Measurements from ENCODE around the gene MARK2.

The MARK2 gene

DNA sequence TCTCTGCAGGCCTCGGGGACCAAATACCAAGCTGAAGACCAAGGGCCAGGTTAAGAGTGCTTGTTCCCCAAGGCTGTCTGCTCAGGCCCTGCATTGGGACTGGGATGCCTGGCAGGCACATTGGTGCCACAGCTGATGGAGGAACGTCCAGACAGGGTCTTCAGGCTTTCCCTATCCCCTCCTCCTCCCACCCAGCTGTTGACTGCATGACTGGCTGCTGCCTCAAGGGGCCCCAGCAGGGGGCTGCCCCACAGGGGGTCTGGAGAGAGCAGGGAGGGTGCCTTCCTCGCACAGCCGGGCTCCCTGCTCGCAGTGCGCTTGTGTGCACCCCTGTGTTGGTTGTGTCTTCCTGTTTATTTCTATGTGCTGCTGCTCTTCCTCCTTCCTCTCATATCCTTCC lies 68.2 kb downstream of the MARK2 start:
- TF ChIP-seq SIN3A (IDR thresholded peaks at IDR 0.05; ENCODE audit: borderline replicate concordance, insufficient read depth, low read length): no peak
- no peak for TF ChIP-seq POLR2AphosphoS5 (IDR thresholded peaks at IDR 0.05; ENCODE audit: low read depth, low read length)
- no peak for TF ChIP-seq TAF1 (IDR thresholded peaks at IDR 0.05; ENCODE audit: borderline replicate concordance, insufficient read depth, low read length)
- no peak for TF ChIP-seq FOXP2 (optimal IDR thresholded peaks at IDR 0.05; ENCODE audit: borderline replicate concordance, extremely low read depth, extremely low read length, insufficient read depth)
- TF ChIP-seq, protein P1, sequence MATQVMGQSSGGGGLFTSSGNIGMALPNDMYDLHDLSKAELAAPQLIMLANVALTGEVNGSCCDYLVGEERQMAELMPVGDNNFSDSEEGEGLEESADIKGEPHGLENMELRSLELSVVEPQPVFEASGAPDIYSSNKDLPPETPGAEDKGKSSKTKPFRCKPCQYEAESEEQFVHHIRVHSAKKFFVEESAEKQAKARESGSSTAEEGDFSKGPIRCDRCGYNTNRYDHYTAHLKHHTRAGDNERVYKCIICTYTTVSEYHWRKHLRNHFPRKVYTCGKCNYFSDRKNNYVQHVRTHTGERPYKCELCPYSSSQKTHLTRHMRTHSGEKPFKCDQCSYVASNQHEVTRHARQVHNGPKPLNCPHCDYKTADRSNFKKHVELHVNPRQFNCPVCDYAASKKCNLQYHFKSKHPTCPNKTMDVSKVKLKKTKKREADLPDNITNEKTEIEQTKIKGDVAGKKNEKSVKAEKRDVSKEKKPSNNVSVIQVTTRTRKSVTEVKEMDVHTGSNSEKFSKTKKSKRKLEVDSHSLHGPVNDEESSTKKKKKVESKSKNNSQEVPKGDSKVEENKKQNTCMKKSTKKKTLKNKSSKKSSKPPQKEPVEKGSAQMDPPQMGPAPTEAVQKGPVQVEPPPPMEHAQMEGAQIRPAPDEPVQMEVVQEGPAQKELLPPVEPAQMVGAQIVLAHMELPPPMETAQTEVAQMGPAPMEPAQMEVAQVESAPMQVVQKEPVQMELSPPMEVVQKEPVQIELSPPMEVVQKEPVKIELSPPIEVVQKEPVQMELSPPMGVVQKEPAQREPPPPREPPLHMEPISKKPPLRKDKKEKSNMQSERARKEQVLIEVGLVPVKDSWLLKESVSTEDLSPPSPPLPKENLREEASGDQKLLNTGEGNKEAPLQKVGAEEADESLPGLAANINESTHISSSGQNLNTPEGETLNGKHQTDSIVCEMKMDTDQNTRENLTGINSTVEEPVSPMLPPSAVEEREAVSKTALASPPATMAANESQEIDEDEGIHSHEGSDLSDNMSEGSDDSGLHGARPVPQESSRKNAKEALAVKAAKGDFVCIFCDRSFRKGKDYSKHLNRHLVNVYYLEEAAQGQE (IDR thresholded peaks at IDR 0.05; ENCODE audit: insufficient read depth in 1 of 2, low read depth in 2 of 2, low read length in 2 of 2): no peak

DNA sequence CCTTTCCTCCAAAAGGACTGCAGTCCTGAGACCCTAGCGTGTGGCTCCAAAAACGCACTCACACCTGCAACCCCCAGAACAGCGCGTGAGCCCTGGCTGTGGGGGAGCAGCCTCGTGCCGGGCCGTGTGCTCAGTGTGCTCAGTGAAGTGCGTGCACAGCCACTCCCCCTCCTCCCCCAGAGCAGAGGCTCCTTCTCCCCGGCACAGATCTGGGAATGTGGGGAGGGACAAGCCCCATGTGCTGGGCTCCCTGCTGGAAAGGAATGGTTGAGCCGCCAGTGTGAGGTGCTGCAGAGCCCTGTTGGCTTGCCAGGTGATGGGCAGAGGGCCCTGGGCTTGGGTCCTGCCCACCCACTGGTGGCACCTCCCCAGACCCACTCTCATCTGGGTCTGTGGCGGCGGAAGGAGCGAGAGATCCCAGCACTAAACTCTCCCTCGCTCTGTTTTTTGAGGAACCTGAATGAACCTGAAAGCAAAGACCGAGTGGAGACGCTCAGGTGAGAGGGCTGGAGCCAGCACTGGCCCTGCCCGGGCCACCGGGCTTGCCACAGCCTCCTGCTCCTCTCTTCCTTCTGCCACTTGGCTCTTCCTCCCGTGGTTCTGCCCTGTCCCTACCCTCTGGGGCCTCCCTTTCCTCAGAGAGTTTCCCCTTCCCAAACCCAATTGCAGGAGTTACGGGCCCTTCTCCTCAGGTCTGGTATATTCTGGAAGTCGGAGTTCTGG lies 69.1 kb downstream of the MARK2 start:
- TF ChIP-seq TAF1 (IDR thresholded peaks at IDR 0.05; ENCODE audit: borderline replicate concordance, insufficient read depth, low read length) (no peak), FOXP2 (optimal IDR thresholded peaks at IDR 0.05; ENCODE audit: borderline replicate concordance, extremely low read depth, extremely low read length, insufficient read depth) (no peak), POLR2AphosphoS5 (IDR thresholded peaks at IDR 0.05; ENCODE audit: low read depth, low read length) (no peak), SIN3A (IDR thresholded peaks at IDR 0.05; ENCODE audit: borderline replicate concordance, insufficient read depth, low read length) (no peak)
- TF ChIP-seq, protein P1 (IDR thresholded peaks at IDR 0.05; ENCODE audit: insufficient read depth in 1 of 2, low read depth in 2 of 2, low read length in 2 of 2): no peak

DNA sequence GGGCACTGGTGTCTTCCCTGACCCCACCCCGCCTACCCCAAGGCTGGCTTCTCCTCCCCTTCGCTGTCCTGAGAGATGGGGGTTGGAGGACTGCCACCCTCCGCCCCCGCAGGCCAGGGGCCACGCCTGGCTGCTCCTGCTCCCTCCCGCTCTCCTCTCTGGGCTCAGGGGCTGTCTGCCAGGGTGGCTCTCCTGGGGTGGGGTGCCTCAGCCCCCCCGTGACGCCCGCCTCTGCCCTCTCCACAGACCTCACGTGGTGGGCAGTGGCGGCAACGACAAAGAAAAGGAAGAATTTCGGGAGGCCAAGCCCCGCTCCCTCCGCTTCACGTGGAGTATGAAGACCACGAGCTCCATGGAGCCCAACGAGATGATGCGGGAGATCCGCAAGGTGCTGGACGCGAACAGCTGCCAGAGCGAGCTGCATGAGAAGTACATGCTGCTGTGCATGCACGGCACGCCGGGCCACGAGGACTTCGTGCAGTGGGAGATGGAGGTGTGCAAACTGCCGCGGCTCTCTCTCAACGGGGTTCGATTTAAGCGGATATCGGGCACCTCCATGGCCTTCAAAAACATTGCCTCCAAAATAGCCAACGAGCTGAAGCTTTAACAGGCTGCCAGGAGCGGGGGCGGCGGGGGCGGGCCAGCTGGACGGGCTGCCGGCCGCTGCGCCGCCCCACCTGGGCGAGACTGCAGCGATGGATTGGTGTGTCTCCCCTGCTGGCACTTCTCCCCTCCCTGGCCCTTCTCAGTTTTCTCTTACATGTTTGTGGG lies 69.9 kb downstream of the MARK2 start:
- TF ChIP-seq POLR2AphosphoS5 (IDR thresholded peaks at IDR 0.05; ENCODE audit: low read depth, low read length) (no peak), TAF1 (IDR thresholded peaks at IDR 0.05; ENCODE audit: borderline replicate concordance, insufficient read depth, low read length) (no peak), FOXP2 (optimal IDR thresholded peaks at IDR 0.05; ENCODE audit: borderline replicate concordance, extremely low read depth, extremely low read length, insufficient read depth) (no peak), SIN3A (IDR thresholded peaks at IDR 0.05; ENCODE audit: borderline replicate concordance, insufficient read depth, low read length) (no peak)
- TF ChIP-seq, protein P1 (IDR thresholded peaks at IDR 0.05; ENCODE audit: insufficient read depth in 1 of 2, low read depth in 2 of 2, low read length in 2 of 2): no peak

DNA sequence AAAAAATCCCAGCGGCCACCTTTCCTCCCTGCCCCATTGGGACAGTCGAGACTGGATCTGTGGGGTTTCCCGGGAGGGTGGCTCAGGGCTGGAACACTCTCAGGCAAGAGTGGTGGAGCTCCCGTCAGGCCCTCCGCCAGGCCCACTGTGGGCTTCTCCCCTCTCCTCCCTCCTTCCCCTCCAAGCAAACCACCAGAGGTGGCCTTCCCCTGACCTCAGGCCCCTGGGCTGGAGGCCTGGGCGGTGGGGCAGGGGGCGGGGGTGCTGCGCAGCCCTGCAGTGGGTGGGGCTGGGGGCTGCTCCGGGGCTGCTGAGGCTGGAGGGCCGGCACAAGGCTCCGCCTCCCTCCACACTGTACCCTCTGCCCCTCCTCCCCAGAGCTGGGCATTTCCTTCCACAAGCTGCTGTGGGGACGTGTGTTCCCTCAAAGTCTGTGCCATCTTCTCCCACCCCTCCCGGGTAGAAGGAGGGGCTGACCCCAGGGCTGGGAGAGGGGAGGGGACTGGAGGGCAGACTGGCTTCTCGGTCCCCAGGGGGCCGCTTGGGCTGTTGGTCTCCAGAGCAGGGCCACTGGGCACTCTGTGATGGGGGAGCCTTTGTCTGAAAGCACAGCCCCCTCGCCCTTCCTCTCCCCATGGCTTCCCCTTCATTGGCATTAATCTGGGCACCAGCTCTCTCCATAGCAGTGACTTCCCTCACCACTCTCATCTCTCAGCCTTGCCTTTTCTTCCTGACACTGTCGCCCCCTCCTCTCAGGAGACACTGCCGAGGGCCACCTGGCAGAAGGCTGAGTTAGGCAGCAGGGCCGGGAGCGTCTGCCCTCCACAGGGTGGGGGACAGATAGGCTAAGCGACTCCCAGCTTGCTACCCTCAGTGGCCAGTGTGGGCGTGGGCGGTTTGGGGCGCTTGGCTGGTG lies 70.9 kb downstream of the MARK2 start:
- no peak for TF ChIP-seq SIN3A (IDR thresholded peaks at IDR 0.05; ENCODE audit: borderline replicate concordance, insufficient read depth, low read length)
- TF ChIP-seq, protein P1 (IDR thresholded peaks at IDR 0.05; ENCODE audit: insufficient read depth in 1 of 2, low read depth in 2 of 2, low read length in 2 of 2): no peak
- TF ChIP-seq POLR2AphosphoS5 (IDR thresholded peaks at IDR 0.05; ENCODE audit: low read depth, low read length): no peak; the same call in none of the 2 replicates
- TF ChIP-seq TAF1 (IDR thresholded peaks at IDR 0.05; ENCODE audit: borderline replicate concordance, insufficient read depth, low read length): no peak
- TF ChIP-seq FOXP2 (optimal IDR thresholded peaks at IDR 0.05; ENCODE audit: borderline replicate concordance, extremely low read depth, extremely low read length, insufficient read depth): no peak
